Measurements from ENCODE around the gene SOX5.

SOX5 gene

GRCh38 chr12:23795494-23795893, 154.0 kb downstream of the SOX5 start:
- TF ChIP-seq POU2F2 (IDR thresholded peaks at IDR 0.05; ENCODE audit: low read depth, low read length) (no peak), SPI1 (IDR thresholded peaks at IDR 0.05; ENCODE audit: low read depth, low read length) (no peak), PAX5 (IDR thresholded peaks at IDR 0.05; ENCODE audit: insufficient read depth, low read length, severe bottlenecking) (no peak), TAF1 (IDR thresholded peaks at IDR 0.05; ENCODE audit: low read depth, low read length) (no peak), POLR2A (IDR thresholded peaks at IDR 0.05; ENCODE audit: low read depth, low read length) (no peak), POLR2AphosphoS5 (IDR thresholded peaks at IDR 0.05; ENCODE audit: low read depth, low read length) (no peak)
- no peak for DNase-seq (ENCODE audit: insufficient read length, low spot score)
- FAIRE-seq: no peak

GRCh38 chr12:23781118-23781517, 168.4 kb downstream of the SOX5 start:
- DNase-seq (ENCODE audit: insufficient read length, low spot score): no peak
- no peak for FAIRE-seq
- TF ChIP-seq SPI1 (IDR thresholded peaks at IDR 0.05; ENCODE audit: low read depth, low read length) (no peak), PAX5 (IDR thresholded peaks at IDR 0.05; ENCODE audit: insufficient read depth, low read length, severe bottlenecking) (no peak), POLR2A (IDR thresholded peaks at IDR 0.05; ENCODE audit: low read depth, low read length) (no peak), TAF1 (IDR thresholded peaks at IDR 0.05; ENCODE audit: low read depth, low read length) (no peak), POLR2AphosphoS5 (IDR thresholded peaks at IDR 0.05; ENCODE audit: low read depth, low read length) (no peak), POU2F2 (IDR thresholded peaks at IDR 0.05; ENCODE audit: low read depth, low read length) (no peak)

GRCh38 chr12:23775208-23775607, 174.3 kb downstream of the SOX5 start:
- no peak for TF ChIP-seq PAX5 (IDR thresholded peaks at IDR 0.05; ENCODE audit: insufficient read depth, low read length, severe bottlenecking)
- no peak for TF ChIP-seq POLR2AphosphoS5 (IDR thresholded peaks at IDR 0.05; ENCODE audit: low read depth, low read length)
- no peak for TF ChIP-seq TAF1 (IDR thresholded peaks at IDR 0.05; ENCODE audit: low read depth, low read length)
- TF ChIP-seq POU2F2 (IDR thresholded peaks at IDR 0.05; ENCODE audit: low read depth, low read length): no peak
- no peak for TF ChIP-seq POLR2A (IDR thresholded peaks at IDR 0.05; ENCODE audit: low read depth, low read length)
- no peak for TF ChIP-seq SPI1 (IDR thresholded peaks at IDR 0.05; ENCODE audit: low read depth, low read length)
- FAIRE-seq (no peak), DNase-seq (ENCODE audit: insufficient read length, low spot score) (no peak)

DNA sequence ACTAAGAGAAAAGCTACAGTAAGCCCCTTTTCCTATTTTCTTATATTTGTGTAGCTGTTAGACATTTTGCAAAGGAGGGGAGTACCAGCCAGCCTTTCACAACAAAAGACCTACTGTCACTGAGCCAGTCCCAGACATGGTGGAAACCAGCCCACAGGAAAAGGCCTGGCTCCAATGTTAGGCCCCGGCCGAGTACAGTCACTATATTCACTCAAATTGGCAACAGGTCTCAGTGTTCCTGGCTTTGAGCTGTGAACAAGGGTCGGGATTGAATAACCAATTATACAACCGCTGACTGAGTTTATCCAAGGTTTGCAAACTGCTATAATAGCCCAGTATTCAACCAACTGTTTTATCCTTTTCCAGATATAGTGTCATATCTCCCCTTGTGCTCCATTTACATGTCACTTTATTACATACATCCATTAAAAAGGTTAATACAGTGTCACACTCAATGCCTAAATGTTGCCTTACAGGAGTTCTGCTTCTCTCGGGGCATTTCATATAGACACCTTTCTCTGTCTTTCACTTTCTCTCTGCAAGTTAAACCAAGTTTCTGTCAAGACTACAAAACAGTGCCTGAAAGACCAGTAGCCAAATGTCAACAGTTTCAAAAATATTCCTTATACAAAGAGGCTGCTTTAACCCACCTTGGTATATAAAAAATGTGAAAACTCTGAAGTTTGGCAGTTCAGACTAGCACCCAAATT, 178.1 kb downstream of the SOX5 start:
- FAIRE-seq (no peak), DNase-seq (ENCODE audit: insufficient read length, low spot score) (no peak)

DNA sequence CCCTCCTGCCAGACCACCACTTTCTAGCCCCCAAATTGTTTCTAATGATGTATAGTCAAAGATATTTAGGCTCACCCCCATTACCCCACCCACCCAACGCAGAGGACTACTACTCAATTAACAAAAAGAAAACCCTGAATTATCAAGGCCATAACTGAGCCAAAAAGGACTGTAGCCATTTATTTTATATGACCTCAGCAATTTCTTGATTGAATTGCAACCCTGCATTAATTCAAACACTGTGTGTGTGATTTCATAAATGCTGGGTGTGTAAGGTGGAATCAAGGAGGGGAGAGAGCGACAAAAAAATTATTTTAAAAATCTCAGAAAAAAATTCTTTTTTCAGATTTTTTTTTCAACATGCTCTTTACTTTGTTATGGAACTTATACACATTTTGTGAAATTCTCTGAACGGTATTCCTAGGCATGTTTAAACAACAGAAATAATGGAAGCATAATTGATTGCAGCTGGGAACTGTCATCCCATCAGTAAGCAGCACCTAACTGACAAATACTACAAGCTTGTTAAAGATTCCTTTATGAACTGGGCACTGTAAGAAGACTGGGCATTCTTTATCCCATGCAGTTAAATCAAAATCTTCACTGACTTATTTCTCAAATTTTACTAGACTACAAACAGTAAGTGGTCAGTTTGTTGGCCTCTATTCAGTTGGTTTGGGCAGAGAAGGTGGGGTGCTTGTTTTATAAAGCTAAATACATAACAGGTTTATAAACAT, 179.1 kb downstream of the SOX5 start:
- DNase-seq (ENCODE audit: insufficient read length, low spot score): no peak
- no peak for TF ChIP-seq POLR2AphosphoS5 (IDR thresholded peaks at IDR 0.05; ENCODE audit: low read depth, low read length)
- TF ChIP-seq TAF1 (IDR thresholded peaks at IDR 0.05; ENCODE audit: low read depth, low read length): no peak
- TF ChIP-seq SPI1 (IDR thresholded peaks at IDR 0.05; ENCODE audit: low read depth, low read length): no peak
- TF ChIP-seq POU2F2 (IDR thresholded peaks at IDR 0.05; ENCODE audit: low read depth, low read length): no peak
- no peak for TF ChIP-seq POLR2A (IDR thresholded peaks at IDR 0.05; ENCODE audit: low read depth, low read length)
- FAIRE-seq: no peak

More for the DNA sequence above, 178.1 kb downstream of the SOX5 start:
- TF ChIP-seq POU2F2 (IDR thresholded peaks at IDR 0.05; ENCODE audit: low read depth, low read length): no peak
- no peak for TF ChIP-seq POLR2AphosphoS5 (IDR thresholded peaks at IDR 0.05; ENCODE audit: low read depth, low read length)
- TF ChIP-seq POLR2A (IDR thresholded peaks at IDR 0.05; ENCODE audit: low read depth, low read length): no peak
- no peak for TF ChIP-seq PAX5 (IDR thresholded peaks at IDR 0.05; ENCODE audit: insufficient read depth, low read length, severe bottlenecking)
- no peak for TF ChIP-seq TAF1 (IDR thresholded peaks at IDR 0.05; ENCODE audit: low read depth, low read length)
- TF ChIP-seq SPI1 (IDR thresholded peaks at IDR 0.05; ENCODE audit: low read depth, low read length): no peak

GRCh38 chr12:23767834-23768233, 181.6 kb downstream of the SOX5 start:
- DNase-seq (ENCODE audit: insufficient read length, low spot score): no peak
- TF ChIP-seq POLR2A (IDR thresholded peaks at IDR 0.05; ENCODE audit: low read depth, low read length) (no peak), SPI1 (IDR thresholded peaks at IDR 0.05; ENCODE audit: low read depth, low read length) (no peak), PAX5 (IDR thresholded peaks at IDR 0.05; ENCODE audit: insufficient read depth, low read length, severe bottlenecking) (no peak), POLR2AphosphoS5 (IDR thresholded peaks at IDR 0.05; ENCODE audit: low read depth, low read length) (no peak), TAF1 (IDR thresholded peaks at IDR 0.05; ENCODE audit: low read depth, low read length) (no peak), POU2F2 (IDR thresholded peaks at IDR 0.05; ENCODE audit: low read depth, low read length) (no peak)
- no peak for FAIRE-seq

DNA sequence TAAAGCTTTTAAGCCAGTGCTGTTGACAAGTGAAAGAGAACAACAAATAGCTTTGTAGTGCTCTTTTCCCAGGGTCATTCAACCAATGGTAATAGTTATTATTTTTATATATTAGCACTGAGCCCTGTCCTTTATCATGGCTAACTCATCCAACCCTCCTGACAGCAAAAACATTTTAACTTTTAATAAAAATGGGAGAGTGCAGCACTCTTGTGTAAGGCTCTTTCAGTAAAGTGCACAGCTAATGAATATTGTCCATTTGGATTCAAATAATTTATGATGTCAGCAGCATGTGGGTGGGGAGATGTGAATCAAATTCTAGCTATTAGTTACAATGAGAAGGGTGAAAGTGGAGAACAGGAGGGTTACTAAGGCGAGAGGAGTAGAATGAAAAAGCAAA, 185.7 kb downstream of the SOX5 start:
- no peak for TF ChIP-seq TAF1 (IDR thresholded peaks at IDR 0.05; ENCODE audit: low read depth, low read length)
- no peak for TF ChIP-seq POU2F2 (IDR thresholded peaks at IDR 0.05; ENCODE audit: low read depth, low read length)
- no peak for TF ChIP-seq SPI1 (IDR thresholded peaks at IDR 0.05; ENCODE audit: low read depth, low read length)
- no peak for TF ChIP-seq POLR2AphosphoS5 (IDR thresholded peaks at IDR 0.05; ENCODE audit: low read depth, low read length)
- no peak for TF ChIP-seq PAX5 (IDR thresholded peaks at IDR 0.05; ENCODE audit: insufficient read depth, low read length, severe bottlenecking)
- no peak for FAIRE-seq
- no peak for DNase-seq (ENCODE audit: insufficient read length, low spot score)

DNA sequence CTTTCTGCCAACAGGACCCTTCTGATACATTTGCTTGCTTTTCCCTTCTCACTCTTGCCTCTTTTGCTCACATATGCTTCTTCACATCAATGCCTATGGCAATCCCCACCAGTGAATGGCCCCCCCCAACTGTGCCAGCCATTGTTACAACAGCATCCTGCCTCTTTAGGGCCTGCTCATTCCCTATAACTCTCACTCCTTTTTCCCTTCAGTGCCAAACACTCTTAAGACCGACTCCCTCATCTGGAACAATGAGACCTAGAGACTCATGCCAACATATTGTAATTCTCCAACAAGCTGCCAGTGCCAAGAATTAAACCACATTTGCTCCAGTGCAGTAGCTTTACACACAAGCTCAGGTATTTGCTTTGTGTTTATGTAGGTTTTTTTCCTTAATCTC, 189.0 kb downstream of the SOX5 start:
- DNase-seq (ENCODE audit: insufficient read length, low spot score) (no peak), FAIRE-seq (no peak)
- TF ChIP-seq SPI1 (IDR thresholded peaks at IDR 0.05; ENCODE audit: low read depth, low read length): no peak
- TF ChIP-seq TAF1 (IDR thresholded peaks at IDR 0.05; ENCODE audit: low read depth, low read length): no peak
- no peak for TF ChIP-seq POU2F2 (IDR thresholded peaks at IDR 0.05; ENCODE audit: low read depth, low read length)
- no peak for TF ChIP-seq POLR2A (IDR thresholded peaks at IDR 0.05; ENCODE audit: low read depth, low read length)
- no peak for TF ChIP-seq PAX5 (IDR thresholded peaks at IDR 0.05; ENCODE audit: insufficient read depth, low read length, severe bottlenecking)
- TF ChIP-seq POLR2AphosphoS5 (IDR thresholded peaks at IDR 0.05; ENCODE audit: low read depth, low read length): no peak

DNA sequence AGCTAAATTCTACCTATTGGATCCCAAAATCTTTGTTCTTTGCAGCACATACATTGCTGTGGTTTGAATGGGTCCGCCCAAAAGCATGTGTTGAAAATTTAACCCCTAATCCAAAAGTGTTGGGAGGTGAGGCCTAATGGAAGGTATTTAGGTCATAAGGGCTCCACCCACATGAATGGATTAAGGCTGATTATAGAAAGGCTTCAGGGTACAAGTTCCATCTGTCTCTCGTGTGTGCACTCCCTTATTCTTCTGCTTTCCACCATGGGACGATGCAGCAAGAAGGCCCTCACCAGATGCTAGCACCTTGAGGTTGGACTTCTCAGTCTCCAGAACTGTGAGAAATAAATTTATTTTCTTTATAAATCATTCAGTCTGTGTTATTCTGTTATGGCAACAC, 190.9 kb downstream of the SOX5 start:
- FAIRE-seq (no peak), DNase-seq (ENCODE audit: insufficient read length, low spot score) (no peak)
- no peak for TF ChIP-seq SPI1 (IDR thresholded peaks at IDR 0.05; ENCODE audit: low read depth, low read length)
- TF ChIP-seq PAX5 (IDR thresholded peaks at IDR 0.05; ENCODE audit: insufficient read depth, low read length, severe bottlenecking): no peak
- TF ChIP-seq TAF1 (IDR thresholded peaks at IDR 0.05; ENCODE audit: low read depth, low read length): no peak
- no peak for TF ChIP-seq POU2F2 (IDR thresholded peaks at IDR 0.05; ENCODE audit: low read depth, low read length)
- TF ChIP-seq POLR2A (IDR thresholded peaks at IDR 0.05; ENCODE audit: low read depth, low read length): no peak
- no peak for TF ChIP-seq POLR2AphosphoS5 (IDR thresholded peaks at IDR 0.05; ENCODE audit: low read depth, low read length)
